Upper lobe of right lung (tissue), 1 donor: ENCODE results near the gene TANGO2. TPM values are rescaled to one million over a fixed set of nuclear protein-coding genes. Genes with fewer than 3 reads are reported as not detected.

Source experiments
- ATAC-seq: fragments of 200-7000 bp; cut with Tn5 transposase; one replicate; pipeline ENCODE4 v1.9.1; 2020; ENCODE audit warnings: mild to moderate bottlenecking, moderate library complexity
- DNase-seq: peaks from one replicate; pipeline ENCODE4 v3.0.0-alpha.2; 2020
- H3K27ac ChIP-seq: fragments of 200-600 bp; one replicate; pipeline ENCODE4 v1.8.0; 2022
- H3K27me3 ChIP-seq: fragments of 200-600 bp; one replicate; pipeline ENCODE4 v1.8.0; 2022; ENCODE audit warnings: mild to moderate bottlenecking
- H3K36me3 ChIP-seq: fragments of 200-600 bp; one replicate; pipeline ENCODE4 v1.8.0; 2022
- H3K4me1 ChIP-seq: fragments of 200-600 bp; one replicate; pipeline ENCODE4 v1.8.0; 2022
- H3K4me3 ChIP-seq: fragments of 200-600 bp; one replicate; pipeline ENCODE4 v1.8.0; 2022; ENCODE audit warnings: mild to moderate bottlenecking
- H3K9me3 ChIP-seq: fragments of 200-600 bp; one replicate; pipeline ENCODE4 v1.8.0; 2022
- intact Hi-C: fragments of 100-400 bp; cut with DNase I; formaldehyde crosslinking; loops from one replicate; pipeline ENCODE4 v1.11.0; 2022
- total RNA-seq: library from RNA; stranded (reverse); fragmentation: NEBNext Ultra II Directional; extraction: Animal tissue kit (Norgen Biotek cat#: 25700); gene quantifications from one replicate; pipeline ENCODE4 v1.2.1, GENCODE V29; 2021
- TF ChIP-seq, protein P1 (sequence below): fragments of 200-600 bp; IDR thresholded peaks from one replicate; pipeline ENCODE4 v1.8.0; 2022; ENCODE audit warnings: antibody characterized with exemption
- donor health status: DM: no; HTN: yes; CAD: no; lungs with severe emphysema.

The TANGO2 gene
- total RNA-seq, 1 donor from 2014 or later, result 37.8 TPM

DNA sequence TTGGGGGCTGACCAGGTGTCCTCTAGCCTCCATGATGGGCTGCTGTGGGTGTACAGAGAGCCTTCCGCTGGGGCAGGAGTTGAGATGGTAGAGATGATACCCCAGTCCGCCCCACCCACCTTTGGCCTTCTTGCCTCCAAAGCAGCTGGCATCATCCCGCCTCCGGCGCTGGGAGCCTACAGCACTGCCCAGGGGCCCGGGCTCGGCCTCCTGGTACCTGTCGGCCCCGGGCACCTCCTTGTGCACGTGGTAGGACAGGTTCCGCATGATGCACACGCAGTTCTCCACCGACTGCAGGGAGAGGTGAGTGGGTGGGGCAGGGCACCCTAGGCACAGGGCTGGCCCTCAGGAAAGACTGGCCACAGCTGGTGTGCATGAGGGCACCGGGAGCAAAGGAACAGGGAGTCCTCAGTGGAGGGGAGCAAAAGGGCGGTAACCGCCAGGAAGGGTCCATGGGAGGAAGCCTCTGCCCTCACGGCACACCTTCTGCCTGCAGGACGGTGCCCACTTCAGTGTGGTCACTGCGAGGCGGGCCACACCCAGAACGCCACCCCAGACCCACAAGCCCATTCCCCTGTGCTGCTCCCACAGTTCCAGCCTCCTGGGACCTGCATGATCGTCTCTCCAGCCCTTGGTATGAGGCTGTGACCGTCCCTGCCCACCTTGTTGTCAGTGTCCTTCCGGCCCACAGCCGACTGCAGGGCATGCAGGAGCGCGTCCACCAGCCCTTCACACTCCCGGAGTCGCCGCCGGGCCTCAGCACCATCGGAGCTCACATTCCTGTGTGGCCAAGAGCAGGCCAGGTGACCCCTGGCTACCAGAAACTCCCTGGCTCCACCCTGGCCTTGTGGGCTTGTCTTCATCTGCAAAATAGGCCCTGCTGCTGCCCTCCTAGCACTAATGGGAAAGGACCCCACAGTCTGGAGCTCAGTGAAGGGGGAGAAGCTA, 43.3 kb upstream of the TANGO2 start:
- ATAC-seq, result no peak
- H3K36me3 ChIP-seq, result peaks cover 17% of the 10 kb centered on the region
- TF ChIP-seq, protein P1, sequence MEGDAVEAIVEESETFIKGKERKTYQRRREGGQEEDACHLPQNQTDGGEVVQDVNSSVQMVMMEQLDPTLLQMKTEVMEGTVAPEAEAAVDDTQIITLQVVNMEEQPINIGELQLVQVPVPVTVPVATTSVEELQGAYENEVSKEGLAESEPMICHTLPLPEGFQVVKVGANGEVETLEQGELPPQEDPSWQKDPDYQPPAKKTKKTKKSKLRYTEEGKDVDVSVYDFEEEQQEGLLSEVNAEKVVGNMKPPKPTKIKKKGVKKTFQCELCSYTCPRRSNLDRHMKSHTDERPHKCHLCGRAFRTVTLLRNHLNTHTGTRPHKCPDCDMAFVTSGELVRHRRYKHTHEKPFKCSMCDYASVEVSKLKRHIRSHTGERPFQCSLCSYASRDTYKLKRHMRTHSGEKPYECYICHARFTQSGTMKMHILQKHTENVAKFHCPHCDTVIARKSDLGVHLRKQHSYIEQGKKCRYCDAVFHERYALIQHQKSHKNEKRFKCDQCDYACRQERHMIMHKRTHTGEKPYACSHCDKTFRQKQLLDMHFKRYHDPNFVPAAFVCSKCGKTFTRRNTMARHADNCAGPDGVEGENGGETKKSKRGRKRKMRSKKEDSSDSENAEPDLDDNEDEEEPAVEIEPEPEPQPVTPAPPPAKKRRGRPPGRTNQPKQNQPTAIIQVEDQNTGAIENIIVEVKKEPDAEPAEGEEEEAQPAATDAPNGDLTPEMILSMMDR, result no peak

DNA sequence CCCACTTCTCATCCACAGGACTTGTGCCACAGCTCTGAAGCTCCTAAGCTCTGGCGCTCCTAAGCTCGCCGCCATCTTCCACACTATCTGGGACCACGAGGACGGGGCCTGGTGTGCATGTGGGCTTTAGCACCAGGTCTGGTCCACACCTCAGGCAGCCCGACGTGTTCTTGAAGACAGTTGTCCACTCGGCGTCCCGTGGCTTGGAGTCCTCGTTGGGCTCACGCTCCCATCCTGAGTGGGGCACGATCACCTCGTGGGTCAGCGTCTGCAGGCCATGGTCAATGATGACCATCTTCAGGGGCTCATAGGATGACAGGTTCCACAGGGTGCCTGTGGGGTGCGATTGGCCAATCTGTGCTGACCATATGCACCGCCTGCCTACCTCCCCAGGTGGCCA, 42.2 kb upstream of the TANGO2 start:
- Histone ChIP-seq H3K4me3 (no peak overlapping the region), H3K4me1 (no peaks in the 10 kb centered on the region), H3K36me3 (peaks cover 10% of the 10 kb centered on the region), H3K27me3 (no peaks in the 10 kb centered on the region), H3K9me3 (no peaks in the 10 kb centered on the region), H3K27ac (no peak overlapping the region)
- TF ChIP-seq, protein P1, result no peak
- intact Hi-C loops, result no loop called here
- ATAC-seq (no peak), DNase-seq (no peak)

More for the DNA sequence above, 43.3 kb upstream of the TANGO2 start:
- H3K4me3 ChIP-seq, result no peak overlapping the region
- no peaks in the 10 kb centered on the region for H3K4me1 ChIP-seq
- no peak overlapping the region for H3K27ac ChIP-seq
- no peaks in the 10 kb centered on the region for H3K27me3 ChIP-seq
- DNase-seq, result no peak
- intact Hi-C loops, result no loop called here
- no peaks in the 10 kb centered on the region for H3K9me3 ChIP-seq

DNA sequence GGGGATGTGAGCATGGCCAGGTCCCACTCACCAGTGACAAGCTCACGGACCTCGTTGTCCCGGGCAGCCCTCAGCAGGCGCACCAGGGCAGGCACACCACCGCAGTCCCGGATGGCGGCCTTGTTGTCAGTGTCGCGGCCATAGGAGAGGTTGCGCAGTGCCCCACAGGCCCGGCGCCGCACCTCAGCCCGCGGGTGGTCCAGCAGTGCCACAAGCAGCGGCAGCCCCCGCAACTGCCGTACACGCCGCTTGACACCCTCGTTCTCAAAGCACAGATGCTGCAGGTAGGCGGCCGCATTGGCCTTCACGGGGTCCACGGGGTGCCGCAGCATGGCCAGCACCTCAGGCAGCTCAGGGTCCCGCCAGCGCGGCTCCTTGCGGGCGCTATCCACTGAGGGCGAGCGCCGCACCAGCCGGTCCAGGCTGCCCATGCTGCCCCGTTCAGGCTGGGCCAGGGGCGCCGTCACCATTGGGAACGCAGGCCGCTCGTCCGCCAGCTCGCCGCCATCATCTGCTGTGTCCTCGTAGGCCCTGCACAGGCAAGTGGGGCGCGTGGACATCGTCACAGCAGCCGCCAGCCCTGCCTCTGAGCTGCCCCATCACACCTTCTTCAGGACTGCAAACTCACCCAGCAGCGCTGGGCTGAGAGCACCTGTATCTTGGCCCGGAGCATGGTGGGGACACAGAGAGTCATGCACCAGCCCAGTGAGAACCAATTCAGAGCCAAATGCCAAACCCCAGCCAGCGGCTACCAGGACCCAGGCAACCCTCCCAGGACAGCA, 41.0 kb upstream of the TANGO2 start:
- TF ChIP-seq, protein P1, result no peak
- intact Hi-C loops, result no loop called here
- H3K4me1 ChIP-seq, result no peaks in the 10 kb centered on the region
- ATAC-seq (no peak), DNase-seq (no peak)
- no peak overlapping the region for H3K27ac ChIP-seq
- peaks cover 10% of the 10 kb centered on the region for H3K36me3 ChIP-seq
- no peaks in the 10 kb centered on the region for H3K9me3 ChIP-seq
- H3K27me3 ChIP-seq, result no peaks in the 10 kb centered on the region
- no peak overlapping the region for H3K4me3 ChIP-seq

DNA sequence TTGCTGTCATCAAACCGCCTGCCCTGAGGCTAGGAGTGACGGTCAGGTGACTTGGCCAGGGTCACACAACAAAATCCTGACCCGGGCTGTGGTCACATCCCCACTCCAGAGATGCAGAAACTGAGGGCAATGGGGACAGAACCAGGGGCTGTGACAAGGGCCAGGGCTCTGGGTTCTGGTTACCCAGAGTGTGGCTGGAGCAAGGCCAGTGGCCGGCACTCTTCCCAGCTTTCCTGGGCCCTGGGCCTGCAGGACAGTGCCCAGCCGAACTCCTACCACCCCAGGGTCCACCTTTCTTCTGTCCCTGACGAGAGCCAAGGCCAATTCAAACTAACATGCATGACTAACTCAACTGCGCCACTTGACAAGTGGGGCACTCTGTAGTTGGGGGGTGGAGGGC, 40.1 kb upstream of the TANGO2 start:
- peaks cover 3% of the 10 kb centered on the region for H3K4me1 ChIP-seq
- no peak for ATAC-seq
- no peak overlapping the region for H3K4me3 ChIP-seq
- peaks cover 10% of the 10 kb centered on the region for H3K36me3 ChIP-seq
- DNase-seq, result no peak
- no peaks in the 10 kb centered on the region for H3K9me3 ChIP-seq
- TF ChIP-seq, protein P1, result no peak
- intact Hi-C loops, result no loop called here
- H3K27me3 ChIP-seq, result no peaks in the 10 kb centered on the region
- no peak overlapping the region for H3K27ac ChIP-seq

DNA sequence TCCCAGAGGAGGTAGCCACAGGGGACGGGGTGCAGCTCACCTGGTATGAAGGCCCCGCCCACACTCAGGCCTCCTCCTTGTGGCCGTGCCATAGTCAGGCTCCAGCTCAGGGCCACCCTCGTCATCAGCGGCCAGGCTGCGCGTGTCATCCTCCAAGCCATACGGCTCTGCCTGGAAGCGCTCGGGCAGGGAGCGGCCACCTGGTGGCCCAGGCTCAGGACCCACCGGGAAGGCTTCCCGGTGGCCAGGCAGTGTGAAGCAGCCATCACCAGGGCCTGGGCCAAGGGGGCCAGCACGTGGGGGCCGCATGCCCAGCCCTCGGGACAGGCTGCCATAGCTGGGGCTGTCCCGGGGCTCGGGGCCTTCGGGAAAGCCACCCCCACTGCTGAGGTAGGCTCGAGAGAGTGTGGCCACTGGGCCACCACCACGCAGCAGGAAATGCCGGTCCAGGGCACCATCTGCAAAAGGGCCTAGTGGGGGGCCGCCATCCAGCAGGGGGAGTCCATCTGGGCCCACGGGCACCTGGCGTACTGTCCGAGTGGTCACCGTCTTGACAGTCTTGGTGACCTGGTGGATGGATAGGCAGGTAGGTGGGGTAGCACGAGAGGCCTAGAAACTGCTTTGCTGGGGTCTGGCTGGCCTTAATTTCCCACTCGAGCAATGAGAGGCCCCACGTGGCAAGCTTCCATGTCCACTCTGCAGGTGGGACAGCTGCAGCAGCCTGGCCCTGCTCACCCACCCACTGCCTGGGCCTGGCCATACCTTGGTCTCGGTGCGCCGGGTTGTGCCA, 39.5 kb upstream of the TANGO2 start:
- ATAC-seq, result no peak
- no peaks in the 10 kb centered on the region for H3K9me3 ChIP-seq
- intact Hi-C loops, result no loop called here
- peaks cover 7% of the 10 kb centered on the region for H3K4me1 ChIP-seq
- no peak for DNase-seq
- H3K36me3 ChIP-seq, result peaks cover 10% of the 10 kb centered on the region
- no peaks in the 10 kb centered on the region for H3K27me3 ChIP-seq
- TF ChIP-seq, protein P1, result no peak
- no peak overlapping the region for H3K4me3 ChIP-seq
- no peak overlapping the region for H3K27ac ChIP-seq
